Sigmoid colon (tissue), 7 donors: Measurements from ENCODE around the gene SND1. TPM values are rescaled to one million over a fixed set of nuclear protein-coding genes. Genes with fewer than 3 reads are reported as not detected.

Experiments used
- DNase-seq: peaks from one replicate; pipeline ENCODE4 v3.0.0-alpha.2; 2019
- H3K27ac ChIP-seq, 4 donors: fragments of 200-600 bp; sonication (generic); one replicate each; pipeline ENCODE4 v1.5.1; 2016 to 2019; ENCODE audit warnings: mild to moderate bottlenecking in 1 of 4
- H3K27me3 ChIP-seq, 3 donors: fragments of 200-600 bp; sonication (generic); one replicate each; pipeline ENCODE4 v1.5.1; 2019; ENCODE audit warnings: mild to moderate bottlenecking in 1 of 3
- H3K36me3 ChIP-seq, 4 donors: fragments of 200-600 bp; sonication (generic); one replicate each; pipeline ENCODE4 v1.5.1; 2016 to 2019
- H3K4me1 ChIP-seq, 4 donors: fragments of 200-600 bp; sonication (generic); one replicate each; pipeline ENCODE4 v1.5.1; 2017 to 2019
- H3K4me3 ChIP-seq, 4 donors: fragments of 200-600 bp; sonication (generic); one replicate each; pipeline ENCODE4 v1.5.1; 2017 to 2019; ENCODE audit warnings: mild to moderate bottlenecking in 2 of 4, moderate library complexity in 1 of 4
- H3K9me3 ChIP-seq, 4 donors: fragments of 200-600 bp in 3 of 4; sonication (generic) in 3 of 4; one replicate each; pipeline versions ENCODE4 v1.5.1 to v1.6.1; 2013 to 2019
- CTCF ChIP-seq, 4 experiments: fragments of 450-650 bp in 3 of 4; fragments of 200-600 bp in 1 of 4; IDR thresholded peaks; one replicate each; pipeline ENCODE4 v1.5.1; 2016 to 2019; ENCODE audit warnings: antibody characterized with exemption in 4 of 4, mild to moderate bottlenecking in 3 of 4, moderate library complexity in 2 of 4
- EP300 ChIP-seq, 4 donors: sonication (generic); formaldehyde crosslinking; IDR thresholded peaks; one replicate each; pipeline ENCODE4 v1.6.1; 2017; ENCODE audit warnings: antibody characterized with exemption in 4 of 4
- POLR2A ChIP-seq, 2 donors: fragments of 450-650 bp; IDR thresholded peaks; one replicate each; pipeline ENCODE4 v1.6.1; 2016; ENCODE audit warnings: antibody characterized with exemption in 2 of 2, mild to moderate bottlenecking in 2 of 2, moderate library complexity in 2 of 2
- POLR2AphosphoS5 ChIP-seq, 4 donors: sonication (generic); formaldehyde crosslinking; IDR thresholded peaks; one replicate each; pipeline ENCODE4 v1.6.1; 2017; ENCODE audit warnings: antibody characterized with exemption in 4 of 4
- WGBS, 2 donors: extraction: QIAGEN DNeasy Blood & Tissue Kit; methylation state at CpG; one replicate each; pipeline ENCODE4 v1.1.7; 2013; 5-methylcytosine and 5-hydroxymethylcytosine counted together
- intact Hi-C: fragments of 100-400 bp; cut with DNase I; formaldehyde crosslinking; loops from one replicate; pipeline ENCODE4 v1.15.1; 2023
- polyA plus RNA-seq, 3 donors: library from polyadenylated mRNA; stranded (reverse); fragments of 200-250 nt; gene quantifications; one replicate each; pipeline ENCODE4 v1.2.3, GENCODE V29; 2013
- total RNA-seq, 4 donors: library from RNA; depleted of rRNA; stranded (reverse); fragments of >200 nt; gene quantifications; one replicate each; pipeline ENCODE4 v1.1.0, GENCODE V29; 2016
- donor health status: healthy with polysubstance abuse.
- donor health status: Bipolar disorder and iron deficiency.
- donor health status: healthy.

SND1 gene
- total RNA-seq = 10 to 100 TPM; 63.5 to 83.1 (median 74.2) TPM
- polyA plus RNA-seq = 10 to 100 TPM; 30.6 to 93.4 (median 36.5) TPM

GRCh38 chr7:127651556-127652332 lies at the start of gene SND1:
Gene SND1 (plus strand): TSS chr7:127652194. CDS start chr7:127652374, 180 bp downstream.
- Histone ChIP-seq H3K9me3 (no peaks in the 10 kb centered on the region), H3K27me3 (no peaks in the 10 kb centered on the region), H3K36me3 (no peaks in the 10 kb centered on the region), H3K4me1 (peaks cover 0 to 46% (median 32%) of the 10 kb centered on the region in 4 donors), H3K27ac (peak within 1 kb of the TSS; percentile 88 to 94 (median 92)), H3K4me3 (peak within 1 kb of the TSS; percentile 56 to 93 (median 72))
- intact Hi-C loops = loop anchor here (1.0 to 5.0 kb wide), 2 partner anchors 63 to 259 kb away; partner anchors contain the start of genes ARF5 and ZNF800
- WGBS, 2 donors = 1% methylated on average over 67 of the region's 67 CpGs
- DNase-seq = peak; percentile 100
- TF ChIP-seq POLR2A (IDR thresholded peaks at IDR 0.05) (peak; percentile 42 to 72), POLR2AphosphoS5 (IDR thresholded peaks at IDR 0.05) (peak; percentile 72 to 91 (median 88)), CTCF (IDR thresholded peaks at IDR 0.05) (no peak), EP300 (IDR thresholded peaks at IDR 0.05) (peak in 2 of 4 donors; percentile 6 to 30)

DNA sequence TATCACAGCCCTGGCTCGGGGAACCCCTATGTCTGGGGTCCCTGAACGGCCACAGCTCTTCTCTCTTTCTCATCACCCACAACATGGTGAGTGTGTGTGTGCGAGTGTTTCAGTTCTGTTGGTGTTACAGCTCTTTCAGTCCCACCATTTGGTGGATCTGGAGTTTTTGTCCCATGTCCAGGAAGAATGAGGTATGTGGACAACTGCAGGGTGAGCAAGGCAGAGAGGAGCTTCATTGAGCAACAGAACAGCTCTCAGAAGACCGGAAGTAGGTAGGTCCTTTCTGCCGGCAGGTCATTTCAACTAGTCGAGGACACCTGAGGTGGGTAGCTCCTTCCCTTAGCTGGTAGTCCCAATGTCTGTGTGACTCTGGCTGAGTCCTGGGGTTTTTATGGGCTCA lies 43.5 kb upstream of the SND1 start:
- Histone ChIP-seq H3K9me3 (no peaks in the 10 kb centered on the region), H3K27me3 (peaks cover 0 to 4% (median 0%) of the 10 kb centered on the region in 3 donors), H3K4me1 (no peaks in the 10 kb centered on the region), H3K36me3 (no peaks in the 10 kb centered on the region), H3K4me3 (no peak overlapping the region), H3K27ac (no peak overlapping the region)
- intact Hi-C loops = no loop called here
- 89 to 91% methylated on average over 6 of the region's 6 CpGs for WGBS, 2 donors
- no peak for TF ChIP-seq CTCF (IDR thresholded peaks at IDR 0.05)
- no peak for TF ChIP-seq POLR2A (IDR thresholded peaks at IDR 0.05)
- no peak for TF ChIP-seq POLR2AphosphoS5 (IDR thresholded peaks at IDR 0.05)
- no peak for TF ChIP-seq EP300 (IDR thresholded peaks at IDR 0.05)
- DNase-seq = no peak

- Histone ChIP-seq H3K36me3 (no peaks in the 10 kb centered on the region), H3K4me1 (no peaks in the 10 kb centered on the region), H3K27ac (no peak overlapping the region), H3K9me3 (no peaks in the 10 kb centered on the region), H3K4me3 (no peak overlapping the region), H3K27me3 (peaks cover 0 to 4% (median 0%) of the 10 kb centered on the region in 3 donors)
- TF ChIP-seq EP300 (IDR thresholded peaks at IDR 0.05) (no peak), POLR2AphosphoS5 (IDR thresholded peaks at IDR 0.05) (no peak), CTCF (IDR thresholded peaks at IDR 0.05) (no peak), POLR2A (IDR thresholded peaks at IDR 0.05) (no peak)
- intact Hi-C loops = no loop called here
- 92 to 93% methylated on average over 6 of the region's 6 CpGs for whole genome bisulfite sequencing, 2 donors
- no peak for DNase-seq
Observed at GRCh38 chr7:127609297-127609696, 42.7 kb upstream of the SND1 start.

DNA sequence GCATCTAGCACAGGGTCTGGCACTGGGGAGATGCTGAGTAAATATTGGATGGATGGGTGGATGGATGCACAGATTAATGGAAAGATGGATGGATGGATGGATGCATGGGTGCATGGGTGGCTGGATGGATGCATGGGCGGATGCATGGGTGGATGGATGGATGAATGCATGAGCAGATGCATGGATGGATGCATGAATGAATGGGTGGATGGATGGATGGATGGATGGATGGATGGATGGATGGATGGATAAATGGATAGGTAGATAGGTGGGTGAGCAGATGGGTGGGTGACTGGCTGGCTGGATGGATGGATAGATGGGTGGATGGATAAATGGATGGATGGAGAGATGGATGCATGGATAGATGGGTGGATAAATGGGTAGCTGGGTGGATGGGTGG lies 39.7 kb upstream of the SND1 start:
- 85 to 96% methylated on average over 1 of the region's 1 CpG for WGBS, 2 donors
- intact Hi-C loops = no loop called here
- no peak overlapping the region for H3K4me3 ChIP-seq
- H3K27ac ChIP-seq = no peak overlapping the region
- H3K36me3 ChIP-seq = no peaks in the 10 kb centered on the region
- no peak for TF ChIP-seq POLR2A (IDR thresholded peaks at IDR 0.05)
- TF ChIP-seq EP300 (IDR thresholded peaks at IDR 0.05) = no peak
- no peak for TF ChIP-seq CTCF (IDR thresholded peaks at IDR 0.05)
- TF ChIP-seq POLR2AphosphoS5 (IDR thresholded peaks at IDR 0.05) = no peak
- no peak for DNase-seq
- peaks cover 0 to 24% (median 0%) of the 10 kb centered on the region in 3 donors for H3K27me3 ChIP-seq
- H3K9me3 ChIP-seq = no peaks in the 10 kb centered on the region
- no peaks in the 10 kb centered on the region for H3K4me1 ChIP-seq
